Activated CD4-positive, alpha-beta T cell treated with anti-CD3 and anti-CD28 coated beads, Interleukin-2, Interleukin-6, amounts not matched to agents 100 ng/mL and 50 ng/mL, durations not matched to agents 16 hours and 8 hours (primary cell): ENCODE results near the gene ZYX.

Experiments used
- DNase-seq: peaks from one replicate; pipeline ENCODE4 v3.0.0-alpha.2; 2020

The ZYX gene

GRCh38 chr7:143380646-143381426 is at the start of gene ZYX:
TSS of gene ZYX (plus strand) at chr7:143381345. CDS start at chr7:143381572, 227 bp downstream.
- peak; percentile 95 for DNase-seq

GRCh38 chr7:143334244-143334643 is 46.9 kb upstream of the ZYX start:
- DNase-seq, result no peak

GRCh38 chr7:143337216-143337615 is 43.9 kb upstream of the ZYX start:
- no peak for DNase-seq

- DNase-seq, result no peak
These were observed 39.3 kb upstream of the ZYX start for GRCh38 chr7:143341842-143342241.

GRCh38 chr7:143343596-143343995 is 37.5 kb upstream of the ZYX start:
- DNase-seq, result no peak

- peak; percentile 70 for DNase-seq
These were observed 35.7 kb upstream of the ZYX start for GRCh38 chr7:143345428-143345900.

- no peak for DNase-seq
These were observed 35.1 kb upstream of the ZYX start for GRCh38 chr7:143346018-143346417.

GRCh38 chr7:143347950-143348349 is 33.2 kb upstream of the ZYX start:
- no peak for DNase-seq

GRCh38 chr7:143351060-143351459 is 30.1 kb upstream of the ZYX start:
- DNase-seq, result no peak

- DNase-seq, result no peak
These were observed 29.6 kb upstream of the ZYX start for GRCh38 chr7:143351574-143351973.

GRCh38 chr7:143352531-143353002 is 28.6 kb upstream of the ZYX start:
- DNase-seq, result no peak

GRCh38 chr7:143354376-143354775 is 26.8 kb upstream of the ZYX start:
- DNase-seq, result no peak

- no peak for DNase-seq
These were observed 26.2 kb upstream of the ZYX start for GRCh38 chr7:143354965-143355364.

- no peak for DNase-seq
These were observed 25.4 kb upstream of the ZYX start for GRCh38 chr7:143355450-143356385.

GRCh38 chr7:143356414-143357050 is 24.6 kb upstream of the ZYX start:
- no peak for DNase-seq

- DNase-seq, result no peak
These were observed 22.5 kb upstream of the ZYX start for GRCh38 chr7:143358626-143359025.

- DNase-seq, result no peak
These were observed 21.3 kb upstream of the ZYX start for GRCh38 chr7:143359771-143360353.

GRCh38 chr7:143360788-143361551 is 20.2 kb upstream of the ZYX start:
- no peak for DNase-seq

GRCh38 chr7:143361552-143362130 is 19.5 kb upstream of the ZYX start:
- DNase-seq, result no peak

- DNase-seq, result no peak
These were observed 18.8 kb upstream of the ZYX start, which contains the start of gene FAM131B for GRCh38 chr7:143362131-143363015. TSS of gene FAM131B (minus strand) at chr7:143362713. CDS start at chr7:143362603, 110 bp downstream.
